ENCODE data around the gene CD99. TPM values are rescaled to one million over a fixed set of nuclear protein-coding genes. Genes with fewer than 3 reads are reported as not detected.

Gene CD99
- total and polyA plus RNA-seq, 4 donors: 118 to 266 (median 189) TPM

- TF ChIP-seq CTCF (IDR thresholded peaks at IDR 0.05; ENCODE audit: control extremely low read depth, extremely low read depth): no peak
Measured at GRCh38 chrX:2662586-2662985, 28.5 kb upstream of the CD99 start.

GRCh38 chrX:2664502-2664901 lies 26.6 kb upstream of the CD99 start:
- Histone ChIP-seq H3K9me3 (ENCODE audit: control insufficient read depth in 4 of 4, insufficient read depth in 3 of 4, low read length in 3 of 4) (no peaks in the 10 kb centered on the region), H3K36me3 (ENCODE audit: control insufficient read depth in 4 of 4, insufficient read depth in 4 of 4, low read length in 4 of 4) (no peaks in the 10 kb centered on the region), H3K4me1 (ENCODE audit: control insufficient read depth in 5 of 5, insufficient read depth in 5 of 5, low read length in 5 of 5) (peaks cover 0 to 2% (median 0%) of the 10 kb centered on the region in 5 donors), H3K27ac (ENCODE audit: low read depth in 1 of 2, low read length in 1 of 2) (no peak overlapping the region), H3K4me3 (no peak overlapping the region), H3K9ac (ENCODE audit: insufficient read depth in 1 of 2, low read length in 2 of 2) (no peak overlapping the region), H3K27me3 (ENCODE audit: control insufficient read depth in 3 of 3, insufficient read depth in 3 of 3, low read length in 2 of 3) (peaks cover 0 to 2% (median 0%) of the 10 kb centered on the region in 3 donors)
- ATAC-seq (ENCODE audit: insufficient read depth, low FRiP score) (no peak), DNase-seq (peak; percentile 79 to 83 (median 83))
- TF ChIP-seq CTCF (IDR thresholded peaks at IDR 0.05; ENCODE audit: control extremely low read depth, extremely low read depth): no peak
- WGBS, 2 donors: 67 to 85% methylated on average over 10 of the region's 10 CpGs

More at GRCh38 chrX:2662586-2662985, 28.5 kb upstream of the CD99 start:
- H3K27ac ChIP-seq (ENCODE audit: low read depth in 1 of 2, low read length in 1 of 2): no peak overlapping the region
- no peak for ATAC-seq (ENCODE audit: insufficient read depth, low FRiP score)
- H3K27me3 ChIP-seq (ENCODE audit: control insufficient read depth in 3 of 3, insufficient read depth in 3 of 3, low read length in 2 of 3): no peaks in the 10 kb centered on the region
- H3K36me3 ChIP-seq (ENCODE audit: control insufficient read depth in 4 of 4, insufficient read depth in 4 of 4, low read length in 4 of 4): no peaks in the 10 kb centered on the region
- H3K9me3 ChIP-seq (ENCODE audit: control insufficient read depth in 4 of 4, insufficient read depth in 3 of 4, low read length in 3 of 4): no peaks in the 10 kb centered on the region
- WGBS, 2 donors: 57 to 68% methylated on average over 5 of the region's 5 CpGs
- no peak overlapping the region for H3K4me3 ChIP-seq
- peak in 1 of 3 donors; percentile 18 for DNase-seq
- H3K4me1 ChIP-seq (ENCODE audit: control insufficient read depth in 5 of 5, insufficient read depth in 5 of 5, low read length in 5 of 5): peaks cover 0 to 2% (median 0%) of the 10 kb centered on the region in 5 donors
- no peak overlapping the region for H3K9ac ChIP-seq (ENCODE audit: insufficient read depth in 1 of 2, low read length in 2 of 2)

- H3K27me3 ChIP-seq (ENCODE audit: control insufficient read depth in 3 of 3, insufficient read depth in 3 of 3, low read length in 2 of 3): peaks cover 0 to 6% (median 0%) of the 10 kb centered on the region in 3 donors
- peaks cover 0 to 2% (median 0%) of the 10 kb centered on the region in 5 donors for H3K4me1 ChIP-seq (ENCODE audit: control insufficient read depth in 5 of 5, insufficient read depth in 5 of 5, low read length in 5 of 5)
- H3K9me3 ChIP-seq (ENCODE audit: control insufficient read depth in 4 of 4, insufficient read depth in 3 of 4, low read length in 3 of 4): no peaks in the 10 kb centered on the region
- ATAC-seq (ENCODE audit: insufficient read depth, low FRiP score) (no peak), DNase-seq (no peak)
- no peak overlapping the region for H3K27ac ChIP-seq (ENCODE audit: low read depth in 1 of 2, low read length in 1 of 2)
- WGBS, 2 donors: 73 to 85% methylated on average over 7 of the region's 7 CpGs
- no peak overlapping the region for H3K4me3 ChIP-seq
- no peaks in the 10 kb centered on the region for H3K36me3 ChIP-seq (ENCODE audit: control insufficient read depth in 4 of 4, insufficient read depth in 4 of 4, low read length in 4 of 4)
- no peak overlapping the region for H3K9ac ChIP-seq (ENCODE audit: insufficient read depth in 1 of 2, low read length in 2 of 2)
- no peak for TF ChIP-seq CTCF (IDR thresholded peaks at IDR 0.05; ENCODE audit: control extremely low read depth, extremely low read depth)
Measured at GRCh38 chrX:2665387-2666304, 25.4 kb upstream of the CD99 start.

All from lung (tissue), 12 donors.